Panc1 (cell line): Measurements from ENCODE around the gene TMEM45B.

Experiments
- CTCF ChIP-seq: fragments of 450-650 bp; IDR thresholded peaks from 2 replicates; pipeline ENCODE4 v1.5.1; 2017; ENCODE audit warnings: mild to moderate bottlenecking
- POLR2AphosphoS5 ChIP-seq: IDR thresholded peaks from 2 replicates; pipeline ENCODE4 v1.6.1; 2012; ENCODE audit warnings: mild to moderate bottlenecking, low read depth, low read length, moderate library complexity

GRCh38 chr11:129880311-129880710 is 64.7 kb downstream of the TMEM45B start:
- TF ChIP-seq CTCF (no peak), POLR2AphosphoS5 (no peak)
